ENCODE measurements around the gene PCNX1.
"Not testable (repeated sequence)": the region's sequence is repeated elsewhere in the genome, so short reads cannot be mapped to it uniquely, and the experiment has no call there.

The PCNX1 gene

DNA sequence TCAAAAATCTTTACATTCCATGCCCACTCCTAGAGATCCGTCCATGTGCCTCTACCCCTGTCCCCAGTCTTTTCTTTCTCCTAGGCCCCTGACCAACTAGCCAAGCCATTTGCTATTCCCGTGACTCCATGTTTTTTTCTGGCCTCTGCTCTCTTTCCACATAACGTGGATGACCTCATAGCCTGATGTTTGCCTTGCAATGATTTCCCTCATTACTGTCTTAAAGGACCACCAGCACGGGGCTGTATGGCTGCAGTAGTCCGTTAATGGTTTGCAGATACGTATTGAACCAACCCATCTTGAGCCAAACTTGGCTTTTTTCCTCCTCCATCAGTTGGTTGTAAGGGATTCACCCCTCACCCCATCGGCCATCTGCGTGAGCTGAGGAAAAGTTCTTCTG is 226.0 kb downstream of the PCNX1 start:
- no peak for DNase-seq

GRCh38 chr14:71135496-71135895 is 228.2 kb downstream of the PCNX1 start:
- no peak for DNase-seq

GRCh38 chr14:71135911-71136310 is 228.7 kb downstream of the PCNX1 start:
- no peak for DNase-seq

DNA sequence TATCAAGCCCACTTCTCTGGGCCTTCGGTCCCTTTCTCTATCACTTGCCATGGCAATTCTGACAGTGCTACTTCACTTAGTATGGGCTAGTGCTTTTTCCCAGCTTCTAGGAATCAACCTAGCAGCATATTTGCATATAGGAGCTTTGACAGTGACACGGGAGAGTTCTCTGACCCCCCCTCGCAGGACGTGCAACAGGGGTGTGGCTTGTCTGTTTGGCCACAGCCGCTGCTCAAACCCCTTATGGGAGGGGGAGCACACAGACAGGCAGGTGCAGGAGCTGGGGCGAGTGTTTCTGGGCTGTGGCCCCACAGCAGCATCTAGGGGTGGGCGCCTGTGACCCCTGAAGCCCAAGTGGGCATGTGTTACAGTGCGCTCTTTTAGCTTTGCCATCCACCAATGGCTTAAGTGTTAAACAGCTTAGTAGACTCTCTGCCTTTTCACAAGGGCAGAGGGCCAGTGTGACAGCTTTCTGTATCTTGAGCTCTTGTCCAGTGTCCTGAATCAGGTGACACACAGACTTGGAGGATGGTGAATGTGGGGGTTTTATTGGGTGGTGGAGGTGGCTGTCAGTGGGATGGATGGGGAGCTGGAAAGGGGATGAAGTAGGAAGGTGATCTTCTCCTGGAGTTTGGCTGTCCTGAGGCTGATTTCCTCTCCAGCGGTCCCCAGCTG is 229.3 kb downstream of the PCNX1 start:
- DNase-seq = no peak

- no peak for DNase-seq
These were observed 230.5 kb downstream of the PCNX1 start for GRCh38 chr14:71137536-71138447.

DNA sequence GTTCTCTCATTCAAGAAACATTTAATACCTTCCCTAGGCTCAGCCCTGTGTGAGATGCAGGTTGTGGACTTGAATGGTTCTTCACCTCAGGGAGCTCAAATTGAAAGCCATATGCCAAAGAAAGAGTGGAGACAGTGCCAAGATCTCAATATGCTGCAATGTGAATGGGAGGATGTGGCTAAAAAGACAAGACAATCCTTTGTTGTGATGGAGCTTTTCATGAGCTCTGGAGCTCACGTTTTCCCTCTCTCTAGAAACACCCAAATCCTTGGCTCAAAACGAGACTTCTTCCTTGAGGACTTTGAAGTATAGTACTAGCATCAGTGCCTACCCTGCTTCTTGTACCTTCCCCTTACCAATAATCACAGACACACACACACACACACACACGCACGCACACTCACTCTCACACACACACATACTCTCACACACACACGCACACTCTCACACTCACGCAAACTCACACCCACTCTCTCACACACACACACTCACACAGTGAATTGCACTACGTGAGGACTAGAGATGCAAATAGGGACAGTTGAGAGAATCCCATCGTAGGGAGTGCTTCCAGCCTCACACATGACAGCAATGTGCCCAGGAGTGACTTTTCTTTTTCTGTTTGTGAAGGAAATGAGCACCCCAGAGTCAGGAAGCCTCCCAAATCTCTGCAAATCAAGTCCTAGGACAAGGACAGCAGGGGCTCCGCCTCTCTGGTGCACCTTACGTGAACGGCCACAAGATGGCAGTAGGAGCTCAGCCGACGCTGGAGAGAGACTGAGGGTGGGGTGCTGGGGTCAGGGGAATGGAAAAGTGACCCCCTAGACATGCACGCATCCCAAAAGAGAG is 231.4 kb downstream of the PCNX1 start:
- peak; percentile 69 for DNase-seq

DNA sequence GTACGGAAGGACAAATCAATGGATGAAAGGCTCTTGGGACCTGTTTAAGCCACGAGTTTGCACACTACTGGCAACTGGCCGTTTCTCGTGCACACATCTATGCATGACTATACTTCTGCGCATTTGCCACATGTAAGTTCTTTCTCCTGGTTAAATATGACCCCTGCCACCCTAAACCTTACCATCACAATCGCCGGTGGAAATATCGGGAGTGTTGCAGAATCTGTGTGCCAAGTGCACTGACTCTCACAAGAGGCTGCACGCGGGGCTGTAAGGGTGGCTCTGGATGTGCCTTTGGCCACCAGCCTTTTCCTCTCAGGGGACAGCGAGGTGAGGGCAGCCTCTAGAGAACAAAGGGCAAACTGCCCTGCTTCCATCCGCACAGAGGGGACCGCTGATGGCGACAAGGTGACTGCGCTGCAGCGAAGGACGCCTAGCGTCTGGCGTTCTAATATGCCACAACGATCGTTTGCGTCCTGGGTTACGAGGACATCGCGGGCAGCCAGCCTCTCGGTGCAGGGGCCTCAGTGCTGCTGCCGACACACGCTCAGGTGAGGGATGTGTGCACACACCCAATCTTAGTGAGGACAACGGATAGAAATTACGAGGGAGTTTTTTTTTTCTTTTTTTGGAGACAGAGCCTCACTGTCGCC is 232.2 kb downstream of the PCNX1 start:
- DNase-seq = no peak

DNA sequence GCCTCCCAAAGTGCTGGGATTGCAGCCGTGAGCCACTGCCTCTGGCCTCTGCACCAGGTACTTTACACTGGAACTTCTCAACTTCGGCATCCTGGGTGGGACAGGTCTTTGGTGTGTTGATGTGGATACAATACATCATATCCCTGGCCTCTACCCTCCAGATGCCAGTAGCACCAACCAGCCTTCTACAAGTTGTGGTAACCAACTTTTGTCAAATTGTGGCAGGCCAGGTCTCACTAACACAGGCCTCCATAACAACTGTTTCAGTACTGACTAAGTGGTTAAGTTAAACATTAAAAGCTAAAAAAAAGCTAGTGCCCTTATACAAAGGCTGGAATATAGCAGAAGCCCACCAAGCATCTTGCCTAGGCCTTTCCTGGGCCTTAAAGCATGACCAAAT is 232.9 kb downstream of the PCNX1 start:
- DNase-seq = no peak

GRCh38 chr14:71141701-71142374 is 234.6 kb downstream of the PCNX1 start:
- no peak for DNase-seq

DNA sequence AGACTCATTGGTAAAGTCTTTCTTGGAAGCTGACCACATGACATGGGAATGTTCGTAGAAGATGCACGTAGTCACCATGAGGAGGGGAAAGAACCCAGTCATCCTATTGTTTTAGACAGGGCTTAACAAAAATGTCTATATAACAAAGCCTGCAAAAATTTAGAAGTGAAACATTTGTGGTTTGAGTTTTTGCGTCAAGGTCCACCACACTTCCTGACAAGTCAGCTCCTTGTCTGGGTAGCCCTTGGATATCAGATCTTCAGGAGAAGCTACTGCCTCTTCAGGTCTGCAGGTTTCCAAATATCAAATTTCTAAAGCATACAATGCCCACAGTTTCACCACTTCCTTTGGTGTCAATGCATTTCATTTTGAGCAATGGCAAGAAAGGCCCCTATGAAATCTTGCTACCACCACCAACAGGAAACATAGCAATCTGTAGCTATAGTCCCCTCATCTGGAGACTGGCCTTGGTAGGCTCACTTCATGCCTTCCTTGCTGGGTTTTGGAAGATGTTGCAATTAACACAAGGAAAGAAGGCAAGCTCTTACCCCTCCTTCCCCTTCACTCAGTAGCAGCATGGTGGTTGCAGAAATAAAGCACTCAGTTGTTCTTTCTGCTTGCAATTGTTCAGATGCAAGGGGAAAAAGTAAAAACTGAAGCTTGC is 235.2 kb downstream of the PCNX1 start:
- DNase-seq = peak; percentile 9

- DNase-seq = no peak
These were observed 236.4 kb downstream of the PCNX1 start for GRCh38 chr14:71143381-71144290.

GRCh38 chr14:71147335-71147734 is 240.1 kb downstream of the PCNX1 start:
- DNase-seq = not testable (repeated sequence)

- no peak for DNase-seq
These were observed 241.4 kb downstream of the PCNX1 start for GRCh38 chr14:71148627-71149026.

GRCh38 chr14:71150737-71151136 is 243.5 kb downstream of the PCNX1 start:
- no peak for DNase-seq

GRCh38 chr14:71155743-71156142 is 248.5 kb downstream of the PCNX1 start:
- no peak for DNase-seq

DNA sequence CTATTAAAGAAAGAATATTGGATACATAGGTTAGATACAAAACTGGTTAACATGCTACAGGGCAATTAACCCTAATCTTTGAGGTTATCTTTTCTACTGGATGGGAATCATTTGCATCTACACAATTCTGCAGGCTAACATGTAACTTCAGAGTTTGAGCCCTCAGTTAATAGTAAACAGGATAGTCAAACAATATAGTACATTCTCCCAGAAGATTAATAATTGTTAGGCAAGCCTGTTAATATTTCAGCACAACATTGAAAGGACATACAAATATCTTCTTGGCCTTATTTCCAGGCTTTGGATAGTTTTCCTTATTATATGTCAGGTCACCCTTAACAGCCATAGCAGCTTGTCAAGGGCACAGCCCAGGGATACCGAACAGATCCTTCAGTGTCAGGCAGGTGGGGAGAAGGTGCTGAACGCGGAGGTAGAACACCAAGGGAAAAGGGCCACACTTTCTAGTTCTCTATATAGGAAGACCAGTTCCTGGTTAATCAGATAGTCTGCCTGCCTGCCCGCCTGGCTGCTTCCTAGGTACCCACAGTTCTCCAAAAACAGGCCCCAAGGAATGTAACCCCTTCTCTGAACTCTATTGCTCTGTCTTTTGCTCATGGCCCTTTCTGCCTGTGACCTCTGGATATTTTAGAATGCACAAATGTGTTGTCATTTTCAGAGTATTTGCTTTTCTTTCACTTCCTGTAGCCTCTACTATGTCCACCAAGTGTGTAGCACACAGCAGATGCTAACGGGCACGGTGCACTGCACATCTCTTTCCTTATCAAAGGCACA is 256.0 kb downstream of the PCNX1 start:
- no peak for DNase-seq

DNA sequence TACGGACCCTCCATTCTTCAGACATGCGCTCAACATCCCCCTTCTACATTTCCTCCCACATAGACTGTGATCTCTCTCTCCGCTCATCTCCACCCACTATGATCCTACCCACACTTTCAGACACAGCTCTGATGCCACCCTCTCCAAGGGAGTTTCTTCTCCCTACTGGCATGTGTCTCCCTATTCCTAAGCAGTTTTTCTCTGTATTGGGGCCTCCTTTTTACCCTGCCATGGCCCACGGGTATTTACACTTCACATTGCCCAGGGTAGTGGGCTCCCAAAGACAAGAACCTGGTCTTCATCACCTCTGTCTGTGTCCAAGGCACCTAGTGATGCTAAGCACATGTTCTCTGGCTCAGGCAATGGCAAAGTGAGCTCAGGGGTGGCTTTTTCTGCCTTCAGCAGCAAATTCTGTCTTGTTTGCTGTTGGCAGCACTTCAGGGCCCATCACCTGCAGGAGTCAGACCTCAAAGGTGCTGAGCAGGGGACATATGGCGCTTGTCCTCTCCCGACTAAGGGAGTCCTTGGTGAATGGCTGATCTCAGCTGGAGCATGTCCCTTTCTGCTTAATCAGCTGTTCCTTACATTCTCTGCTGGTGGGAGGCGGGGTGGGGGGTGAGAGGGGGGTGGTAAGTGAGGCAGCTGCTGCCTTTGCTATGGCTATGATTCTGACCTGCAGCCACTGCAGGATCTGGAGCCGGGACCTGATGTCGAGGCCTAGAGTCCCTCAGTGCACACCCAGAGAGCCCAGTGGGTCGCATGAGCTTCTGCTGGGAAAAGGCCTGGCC is 256.8 kb downstream of the PCNX1 start:
- no peak for DNase-seq

Data from midbrain (tissue), 1 donor.